ENCODE data around the gene PROP1.
A peak's percentile ranks its signal among the peaks of the same experiment; 100 is the strongest.
"Not testable (repeated sequence)": the region's sequence is repeated elsewhere in the genome, so short reads cannot be mapped to it uniquely, and the experiment has no call there.

Gene PROP1

DNA sequence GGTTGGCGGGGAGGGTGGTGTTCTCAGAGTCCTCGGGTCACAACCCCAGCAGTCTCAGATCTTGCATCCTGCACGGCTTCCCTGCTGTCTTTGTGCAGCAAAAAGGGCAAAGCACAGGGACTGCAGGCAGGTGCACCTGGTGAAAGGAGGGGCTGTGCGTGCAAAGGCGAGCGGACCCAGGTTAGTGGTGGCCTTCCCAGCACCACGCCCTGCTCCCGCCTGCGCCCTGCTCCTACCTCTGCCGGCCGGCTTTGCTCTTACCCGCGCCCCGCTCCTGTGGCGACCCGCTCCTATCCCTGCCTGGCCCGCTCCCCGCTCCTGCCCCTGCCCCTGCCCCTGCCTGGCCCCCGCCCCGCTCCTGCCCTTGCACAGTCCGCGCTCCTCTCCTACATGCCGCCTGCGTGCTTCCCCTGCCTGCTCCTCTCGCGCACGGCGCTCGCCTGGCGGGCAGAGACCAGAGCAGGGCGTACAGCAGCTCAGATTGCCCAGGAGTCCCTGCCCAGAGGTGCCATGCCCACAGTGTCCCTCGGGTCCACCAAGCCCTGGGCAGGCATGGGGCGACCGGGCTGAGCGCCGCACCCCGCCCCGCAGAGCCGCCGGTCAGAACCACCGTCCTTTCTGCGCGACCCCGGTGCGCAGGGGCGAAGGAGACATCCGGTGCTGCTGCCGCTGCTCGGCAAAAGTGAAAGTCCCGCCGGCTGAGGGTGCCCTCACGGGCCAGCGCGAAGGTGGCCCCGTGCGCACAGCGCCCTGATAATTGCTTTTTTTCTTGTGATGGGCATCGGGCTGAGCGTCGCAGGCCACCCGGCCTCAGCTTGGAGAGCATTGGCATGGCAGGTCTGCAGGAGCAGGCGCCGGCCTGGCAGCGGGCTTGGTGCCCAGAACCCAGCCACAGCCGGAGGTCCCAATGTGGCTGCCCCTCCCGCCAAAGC lies 52.0 kb downstream of the PROP1 start:
- DNase-seq = peak in 1 of 4 experiments; percentile 6

GRCh38 chr5:177942896-177943295 lies 53.1 kb downstream of the PROP1 start:
- not testable (repeated sequence) for DNase-seq
